Astrocyte of the cerebellum (primary cell): ENCODE data around the gene GNG2.

Experiments used
- DNase-seq: peaks from one replicate; pipeline ENCODE4 v3.0.0-alpha.2; 2011; ENCODE audit warnings: low read depth
- H3K4me3 ChIP-seq: 2 replicates; pipeline ENCODE4 v1.5.1; 2011; ENCODE audit warnings: mild to moderate bottlenecking, low read depth, low read length, moderate library complexity
- in situ Hi-C: cut with HindIII; loops from 2 replicates; pipeline ENCODE4 v1.10.0; 2017; ENCODE audit warnings: low sequenced_read_pairs
- TF ChIP-seq, protein P1 (sequence below): IDR thresholded peaks from 2 replicates; pipeline ENCODE4 v1.5.1; 2012; ENCODE audit warnings: low read length, low read depth, moderate library complexity, mild to moderate bottlenecking; ENCODE audit errors: missing control alignments

The GNG2 gene

DNA sequence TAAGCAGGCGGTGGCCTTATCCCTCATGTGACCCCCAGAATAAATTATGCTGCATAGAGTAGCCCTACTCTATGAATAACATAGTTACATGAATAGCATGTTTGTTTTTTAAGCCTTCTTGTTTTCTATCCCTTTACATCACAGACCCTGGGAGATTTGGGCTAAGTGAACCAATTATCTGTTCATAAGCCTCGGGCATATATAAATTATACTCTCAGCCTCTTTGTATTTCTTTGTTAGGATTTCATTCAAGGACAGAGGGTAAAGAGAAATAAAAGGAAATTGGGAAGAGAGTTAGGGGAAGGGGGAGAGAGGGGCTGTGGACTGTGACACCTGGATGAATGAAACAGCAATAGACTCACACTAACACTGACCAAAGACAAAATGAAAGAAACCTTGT, 93.6 kb downstream of the GNG2 start:
- in situ Hi-C loops, result no loop called here
- no peak for DNase-seq
- TF ChIP-seq, protein P1, sequence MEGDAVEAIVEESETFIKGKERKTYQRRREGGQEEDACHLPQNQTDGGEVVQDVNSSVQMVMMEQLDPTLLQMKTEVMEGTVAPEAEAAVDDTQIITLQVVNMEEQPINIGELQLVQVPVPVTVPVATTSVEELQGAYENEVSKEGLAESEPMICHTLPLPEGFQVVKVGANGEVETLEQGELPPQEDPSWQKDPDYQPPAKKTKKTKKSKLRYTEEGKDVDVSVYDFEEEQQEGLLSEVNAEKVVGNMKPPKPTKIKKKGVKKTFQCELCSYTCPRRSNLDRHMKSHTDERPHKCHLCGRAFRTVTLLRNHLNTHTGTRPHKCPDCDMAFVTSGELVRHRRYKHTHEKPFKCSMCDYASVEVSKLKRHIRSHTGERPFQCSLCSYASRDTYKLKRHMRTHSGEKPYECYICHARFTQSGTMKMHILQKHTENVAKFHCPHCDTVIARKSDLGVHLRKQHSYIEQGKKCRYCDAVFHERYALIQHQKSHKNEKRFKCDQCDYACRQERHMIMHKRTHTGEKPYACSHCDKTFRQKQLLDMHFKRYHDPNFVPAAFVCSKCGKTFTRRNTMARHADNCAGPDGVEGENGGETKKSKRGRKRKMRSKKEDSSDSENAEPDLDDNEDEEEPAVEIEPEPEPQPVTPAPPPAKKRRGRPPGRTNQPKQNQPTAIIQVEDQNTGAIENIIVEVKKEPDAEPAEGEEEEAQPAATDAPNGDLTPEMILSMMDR, result no peak
- no peak overlapping the region for H3K4me3 ChIP-seq

DNA sequence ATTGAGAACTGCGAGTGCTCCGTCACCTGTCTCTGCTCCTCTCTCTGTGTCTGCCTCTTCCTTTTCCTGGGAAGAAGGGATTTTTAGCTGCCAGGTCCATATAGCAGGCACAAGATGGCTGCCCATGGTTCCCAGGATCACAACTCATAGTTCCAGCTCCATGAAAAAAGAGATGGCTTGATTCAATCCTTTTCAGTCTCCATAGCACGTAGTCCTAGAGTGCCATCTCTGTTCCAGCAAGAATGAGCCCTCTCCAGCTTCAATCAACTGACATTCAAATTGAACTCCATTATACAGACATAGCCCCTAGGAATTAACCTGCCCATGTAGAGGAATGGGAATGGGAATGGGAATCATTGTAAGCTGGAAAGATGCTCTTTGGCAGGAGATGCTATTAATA, 94.2 kb downstream of the GNG2 start:
- TF ChIP-seq, protein P1, result no peak
- H3K4me3 ChIP-seq, result no peak overlapping the region
- in situ Hi-C loops, result no loop called here
- no peak for DNase-seq

DNA sequence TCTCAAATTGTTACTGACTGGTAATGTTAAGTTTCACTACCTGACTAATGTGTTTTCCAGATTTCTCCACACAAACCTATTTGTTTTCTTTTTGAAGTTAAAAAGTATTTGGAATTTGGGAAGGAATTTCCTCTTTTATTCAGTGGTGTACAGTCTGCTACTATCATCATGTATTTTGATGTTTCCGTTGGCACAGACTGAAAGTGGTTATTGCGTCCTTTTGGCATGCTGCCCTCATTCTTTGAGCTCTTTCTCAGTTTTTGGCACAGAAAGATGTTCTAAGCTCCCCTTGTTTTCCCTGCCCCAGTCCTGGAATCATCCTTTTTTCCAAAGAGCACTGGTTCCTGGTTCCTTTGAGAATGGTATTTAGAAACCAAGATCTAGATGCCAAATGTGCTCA, 97.5 kb downstream of the GNG2 start:
- TF ChIP-seq, protein P1, result no peak
- DNase-seq, result peak; percentile 55
- in situ Hi-C loops, result no loop called here
- H3K4me3 ChIP-seq, result no peak overlapping the region

DNA sequence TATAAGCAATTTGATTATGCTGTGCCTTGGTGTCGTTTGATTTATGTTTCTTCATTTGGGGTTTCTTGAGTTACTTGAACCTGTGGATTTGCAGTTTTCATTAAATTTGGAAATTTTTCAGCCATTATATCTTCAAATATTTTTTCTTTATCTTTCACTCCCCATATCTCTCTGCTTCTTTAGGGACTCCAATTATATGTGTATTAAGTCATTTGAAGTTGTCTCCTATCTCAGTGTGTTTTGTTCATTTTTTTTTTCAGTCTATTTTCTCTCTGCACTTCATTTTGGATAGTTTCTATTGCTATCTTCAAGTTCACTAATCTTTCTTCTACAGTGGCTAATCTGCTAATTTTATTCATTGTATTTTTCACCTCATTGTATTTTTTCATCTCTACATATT, 99.5 kb downstream of the GNG2 start:
- no peak for DNase-seq
- TF ChIP-seq, protein P1, result no peak
- in situ Hi-C loops, result no loop called here
- no peak overlapping the region for H3K4me3 ChIP-seq

DNA sequence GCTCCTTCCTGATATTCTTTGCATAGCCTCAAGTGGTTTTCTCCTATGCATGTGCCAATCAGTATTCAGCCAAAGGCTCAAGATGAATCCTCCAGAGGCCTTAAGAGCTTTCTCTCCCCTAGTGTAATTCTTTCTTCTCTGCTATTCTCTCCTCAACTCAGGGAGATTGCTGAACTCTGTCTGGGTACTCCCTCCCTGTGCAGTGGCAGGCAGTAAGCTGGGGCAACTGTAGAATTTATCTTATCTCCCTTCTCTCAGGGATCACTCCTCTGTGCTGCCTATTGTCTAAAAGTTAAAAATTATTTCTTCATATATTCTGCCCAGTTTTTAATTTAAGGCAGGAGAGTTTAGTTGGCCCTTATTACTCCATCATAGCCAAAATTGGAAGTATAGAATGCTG, 100.5 kb downstream of the GNG2 start:
- no peak overlapping the region for H3K4me3 ChIP-seq
- in situ Hi-C loops, result no loop called here
- TF ChIP-seq, protein P1, result no peak
- DNase-seq, result no peak

DNA sequence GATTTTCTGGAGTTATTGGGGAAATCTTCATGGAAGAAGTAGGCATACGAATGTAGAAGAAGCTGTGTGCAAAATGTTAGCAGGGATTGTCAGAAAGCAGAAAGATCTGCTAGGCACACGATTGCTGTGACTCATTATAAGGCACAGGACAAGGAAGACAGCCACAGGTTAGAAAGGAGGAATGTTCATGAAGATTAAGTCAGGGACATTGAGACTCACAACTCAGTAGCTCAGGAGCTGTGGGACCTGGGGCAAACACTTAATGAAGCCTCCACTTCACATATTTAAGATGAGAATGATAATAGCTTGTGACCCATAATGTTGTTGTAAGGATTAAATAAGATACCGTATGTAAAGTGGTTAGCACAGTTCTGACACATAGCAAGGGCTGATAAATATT, 102.3 kb downstream of the GNG2 start:
- H3K4me3 ChIP-seq, result no peak overlapping the region

More for the DNA sequence above, 102.3 kb downstream of the GNG2 start:
- TF ChIP-seq, protein P1, result no peak
- in situ Hi-C loops, result no loop called here
- DNase-seq, result no peak
